SK-N-MC (cell line): ENCODE results near the gene CXorf38.

Experiments used
- EZH2 ChIP-seq: fragments of 200-600 bp; sonication (generic); IDR thresholded peaks from one replicate; pipeline ENCODE4 v1.6.1; 2017; ENCODE audit warnings: antibody characterized with exemption
- FOXP2 ChIP-seq: optimal IDR thresholded peaks from 2 replicates; pipeline ENCODE3; 2011; ENCODE audit warnings: mild to moderate bottlenecking, moderate library complexity; ENCODE audit not compliant: insufficient read depth; ENCODE audit errors: extremely low read length, control extremely low read depth
- POLR2AphosphoS5 ChIP-seq: IDR thresholded peaks from 2 replicates; pipeline ENCODE4 v1.6.1; 2012; ENCODE audit warnings: mild to moderate bottlenecking, low read depth, low read length, borderline replicate concordance

DNA sequence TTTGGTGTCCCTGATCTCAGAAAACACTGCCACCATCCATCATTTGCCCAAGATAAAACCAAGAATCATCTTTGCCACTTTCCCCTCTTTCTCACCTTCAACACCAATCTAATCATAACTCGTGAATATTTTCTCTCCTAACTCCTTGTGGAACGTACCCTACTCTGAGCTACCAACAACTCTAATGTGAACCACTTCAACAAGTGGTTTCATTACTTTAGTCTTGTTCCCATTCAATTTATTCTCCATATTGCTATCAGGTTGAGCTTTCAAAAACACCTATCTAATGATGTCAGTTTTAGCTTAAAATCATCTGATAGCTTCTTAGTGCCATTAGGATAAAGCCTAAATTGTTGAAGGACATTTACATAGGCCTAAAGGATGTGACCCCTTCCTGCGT is 39.8 kb upstream of the CXorf38 start:
- TF ChIP-seq EZH2 (no peak), POLR2AphosphoS5 (no peak), FOXP2 (no peak)
